Myocyte (in vitro differentiated cells): ENCODE data around the gene AHSA1. TPM values are rescaled to one million over a fixed set of nuclear protein-coding genes. Genes with fewer than 3 reads are reported as not detected.

Source experiments
- DNase-seq: peaks from one replicate; pipeline ENCODE4 v3.0.0-alpha.2; 2012; ENCODE audit warnings: low read depth
- total RNA-seq: library from RNA; depleted of rRNA; stranded (reverse); fragments of >200 nt; gene quantifications from 2 replicates; pipeline ENCODE4 v1.2.3, GENCODE V29; 2014

The AHSA1 gene
- total RNA-seq, 1 donor from 2014 or later = 207 TPM

GRCh38 chr14:77507762-77508161 is 49.9 kb downstream of the AHSA1 start:
- no peak for DNase-seq

GRCh38 chr14:77508249-77508648 is 50.4 kb downstream of the AHSA1 start:
- no peak for DNase-seq

GRCh38 chr14:77508876-77509275 is 51.0 kb downstream of the AHSA1 start:
- no peak for DNase-seq

GRCh38 chr14:77509366-77509765 is 51.5 kb downstream of the AHSA1 start:
- no peak for DNase-seq

- DNase-seq = no peak
Observed at GRCh38 chr14:77511486-77512162, 53.7 kb downstream of the AHSA1 start.

- DNase-seq = no peak
Observed at GRCh38 chr14:77516126-77516525, 58.2 kb downstream of the AHSA1 start.

Other genes with a start within 250 kb of the AHSA1 start
- gene NGB, start 186.9 kb upstream of the AHSA1 start, total RNA-seq = not detected in 2 replicates
- 15.9 and 17.6 TPM in 2 replicates for gene POMT2, start 137.2 kb upstream of the AHSA1 start, total RNA-seq
- 35.1 and 40.1 TPM in 2 replicates for gene GSTZ1, start 137.1 kb upstream of the AHSA1 start, total RNA-seq
- 5.5 and 6.0 TPM in 2 replicates for gene TMED8, start 81.0 kb upstream of the AHSA1 start, total RNA-seq
- 0.99 and 1.7 TPM in 2 replicates for gene SAMD15, start 80.7 kb upstream of the AHSA1 start, total RNA-seq
- gene NOXRED1, start 34.6 kb upstream of the AHSA1 start, total RNA-seq = not detected in 2 replicates
- 20.0 and 20.2 TPM in 2 replicates for gene VIPAS39, start 492 bp upstream of the AHSA1 start, total RNA-seq
- 0.05 TPM in 1 of 2 replicates, not detected in the other for gene ISM2, start 40.7 kb downstream of the AHSA1 start, total RNA-seq
- gene SPTLC2, start 158.5 kb downstream of the AHSA1 start, total RNA-seq = 10.5 and 11.6 TPM in 2 replicates
- gene ALKBH1, start 249.9 kb downstream of the AHSA1 start, total RNA-seq = 8.5 and 9.6 TPM in 2 replicates